Gastrocnemius medialis (tissue), 4 donors: Measurements from ENCODE around the gene CACNA2D2. TPM values are rescaled to one million over a fixed set of nuclear protein-coding genes. Genes with fewer than 3 reads are reported as not detected.

Experiments
- ATAC-seq, 2 donors: fragments of 150-250 bp; one replicate each; pipeline ENCODE4 v1.9.1; 2016
- DNase-seq, 2 donors: peaks; one replicate each; pipeline ENCODE4 v3.0.0-alpha.2; 2019
- H3K27ac ChIP-seq, 4 donors: fragments of 200-600 bp; sonication (generic); 1 replicate in 1 of 4; 2 replicates in 3 of 4; pipeline ENCODE4 v1.5.1; 2016 to 2018; ENCODE audit warnings: mild to moderate bottlenecking in 2 of 4, moderate library complexity in 1 of 4
- H3K27me3 ChIP-seq, 3 donors: fragments of 200-600 bp; sonication (generic) in 2 of 3; 1 replicate in 1 of 3; 2 replicates in 2 of 3; pipeline versions ENCODE4 v1.5.1 to v1.6.0; 2016 to 2019; ENCODE audit warnings: mild to moderate bottlenecking in 1 of 3, moderate library complexity in 1 of 3
- H3K36me3 ChIP-seq, 2 donors: fragments of 200-600 bp; sonication (generic) in 1 of 2; one replicate each; pipeline ENCODE4 v1.5.1; 2017 to 2018
- H3K4me1 ChIP-seq, 2 donors: fragments of 200-600 bp; sonication (generic) in 1 of 2; one replicate each; pipeline ENCODE4 v1.5.1; 2016 to 2017; ENCODE audit warnings: mild to moderate bottlenecking in 2 of 2
- H3K4me3 ChIP-seq, 4 donors: fragments of 200-600 bp; sonication (generic) in 3 of 4; 1 replicate in 1 of 4; 2 replicates in 3 of 4; pipeline ENCODE4 v1.5.1; 2016 to 2019; ENCODE audit warnings: mild to moderate bottlenecking in 2 of 4
- H3K9me3 ChIP-seq, 3 donors: fragments of 200-600 bp; sonication (generic) in 2 of 3; 1 replicate in 1 of 3; 2 replicates in 2 of 3; pipeline ENCODE4 v1.5.1; 2016 to 2019
- POLR2A ChIP-seq, 2 donors: fragments of 450-650 bp; IDR thresholded peaks; one replicate each; pipeline ENCODE4 v1.6.1; 2017; ENCODE audit warnings: antibody characterized with exemption in 2 of 2, mild to moderate bottlenecking in 2 of 2, moderate library complexity in 2 of 2
- in situ Hi-C, 4 donors: fragments of 200-750 bp; cut with MboI; loops; one replicate each; pipeline versions ENCODE4 v1.15.0 to v1.8.0; 2017; ENCODE audit warnings: low sequenced_read_pairs in 4 of 4
- intact Hi-C: fragments of 100-400 bp; cut with DNase I; formaldehyde crosslinking; loops from one replicate; pipeline ENCODE4 v1.15.1; 2023; ENCODE audit warnings: low total_unique reads
- total RNA-seq, 4 donors: library from RNA; depleted of rRNA; stranded (reverse); fragments of >200 nt; gene quantifications; one replicate each; pipeline versions ENCODE4 v1.1.0 to v1.2.3, GENCODE V29; 2016
- TF ChIP-seq, protein P1 (sequence below), 5 experiments: fragments of 450-650 bp in 3 of 5; fragments of 200-600 bp in 2 of 5; sonication (generic) in 2 of 5; IDR thresholded peaks in 4 of 5; conservative IDR thresholded peaks in 1 of 5; 1 replicate in 4 of 5; 2 replicates in 1 of 5; pipeline ENCODE4 v1.5.1; 2016 to 2019; ENCODE audit warnings: antibody characterized with exemption in 5 of 5, mild to moderate bottlenecking in 3 of 5, moderate library complexity in 3 of 5

CACNA2D2 gene
- total RNA-seq, 4 donors from 2014 or later = 0.27 to 0.68 (median 0.45) TPM

DNA sequence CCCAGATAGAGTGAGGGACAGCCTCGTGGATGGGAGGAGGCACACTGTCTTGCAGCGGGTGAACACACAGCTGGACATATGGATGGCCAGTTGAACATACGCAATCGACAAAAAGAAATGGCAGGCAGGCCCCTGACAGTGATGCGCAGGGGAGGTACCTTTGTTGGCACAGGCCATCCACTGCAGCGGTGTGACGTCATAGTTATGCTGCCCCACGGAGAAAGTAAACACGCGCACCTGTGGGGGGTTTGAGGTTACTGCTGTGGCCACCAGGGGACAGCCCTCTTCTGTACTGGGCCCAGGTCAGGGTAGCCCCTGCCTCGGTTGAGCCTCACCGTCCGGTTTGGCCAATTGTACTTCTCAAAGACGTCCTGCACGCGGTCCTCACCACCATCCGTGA lies 124.7 kb downstream of the CACNA2D2 start:
- TF ChIP-seq POLR2A (IDR thresholded peaks at IDR 0.05) = no peak
- TF ChIP-seq, protein P1, sequence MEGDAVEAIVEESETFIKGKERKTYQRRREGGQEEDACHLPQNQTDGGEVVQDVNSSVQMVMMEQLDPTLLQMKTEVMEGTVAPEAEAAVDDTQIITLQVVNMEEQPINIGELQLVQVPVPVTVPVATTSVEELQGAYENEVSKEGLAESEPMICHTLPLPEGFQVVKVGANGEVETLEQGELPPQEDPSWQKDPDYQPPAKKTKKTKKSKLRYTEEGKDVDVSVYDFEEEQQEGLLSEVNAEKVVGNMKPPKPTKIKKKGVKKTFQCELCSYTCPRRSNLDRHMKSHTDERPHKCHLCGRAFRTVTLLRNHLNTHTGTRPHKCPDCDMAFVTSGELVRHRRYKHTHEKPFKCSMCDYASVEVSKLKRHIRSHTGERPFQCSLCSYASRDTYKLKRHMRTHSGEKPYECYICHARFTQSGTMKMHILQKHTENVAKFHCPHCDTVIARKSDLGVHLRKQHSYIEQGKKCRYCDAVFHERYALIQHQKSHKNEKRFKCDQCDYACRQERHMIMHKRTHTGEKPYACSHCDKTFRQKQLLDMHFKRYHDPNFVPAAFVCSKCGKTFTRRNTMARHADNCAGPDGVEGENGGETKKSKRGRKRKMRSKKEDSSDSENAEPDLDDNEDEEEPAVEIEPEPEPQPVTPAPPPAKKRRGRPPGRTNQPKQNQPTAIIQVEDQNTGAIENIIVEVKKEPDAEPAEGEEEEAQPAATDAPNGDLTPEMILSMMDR (IDR thresholded peaks at IDR 0.05 in 4 of 5, conservative IDR thresholded peaks at IDR 0.05 in 1 of 5) = no peak
- no peak for DNase-seq

DNA sequence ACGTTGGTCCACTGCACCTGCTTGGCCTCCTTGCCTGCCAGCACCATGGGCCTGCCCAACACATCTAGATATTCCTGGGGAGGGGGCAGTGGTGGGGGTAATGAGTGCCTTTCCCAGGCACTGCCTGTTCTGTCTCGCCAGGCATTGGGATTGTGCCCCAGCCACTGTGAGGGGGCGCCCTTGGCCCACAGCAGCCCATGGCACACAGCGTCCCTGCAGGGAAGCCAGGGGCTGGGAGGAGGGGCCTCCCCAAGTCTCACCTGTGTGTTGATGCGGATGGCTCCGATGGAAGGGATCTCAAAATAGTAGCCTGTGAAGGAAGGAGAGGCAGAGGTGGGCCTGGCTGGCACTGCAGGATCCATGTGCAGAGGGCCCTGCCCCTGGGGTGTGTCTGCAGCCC lies 125.4 kb downstream of the CACNA2D2 start:
- DNase-seq = no peak
- no peak overlapping the region for H3K27ac ChIP-seq
- no peak overlapping the region for H3K4me3 ChIP-seq
- in situ Hi-C loops = no loop called here
- no peaks in the 10 kb centered on the region for H3K9me3 ChIP-seq
- ATAC-seq = no peak
- TF ChIP-seq, protein P1 (IDR thresholded peaks at IDR 0.05 in 4 of 5, conservative IDR thresholded peaks at IDR 0.05 in 1 of 5) = no peak
- TF ChIP-seq POLR2A (IDR thresholded peaks at IDR 0.05) = no peak
- H3K27me3 ChIP-seq = no peaks in the 10 kb centered on the region
- no peaks in the 10 kb centered on the region for H3K36me3 ChIP-seq
- intact Hi-C loops = no loop called here
- H3K4me1 ChIP-seq = no peaks in the 10 kb centered on the region

More for the DNA sequence above, 124.7 kb downstream of the CACNA2D2 start:
- H3K27me3 ChIP-seq = no peaks in the 10 kb centered on the region
- no peaks in the 10 kb centered on the region for H3K36me3 ChIP-seq
- in situ Hi-C loops = no loop called here
- no peaks in the 10 kb centered on the region for H3K9me3 ChIP-seq
- ATAC-seq = no peak
- H3K27ac ChIP-seq = no peak overlapping the region
- H3K4me3 ChIP-seq = no peak overlapping the region
- intact Hi-C loops = no loop called here
- no peaks in the 10 kb centered on the region for H3K4me1 ChIP-seq

DNA sequence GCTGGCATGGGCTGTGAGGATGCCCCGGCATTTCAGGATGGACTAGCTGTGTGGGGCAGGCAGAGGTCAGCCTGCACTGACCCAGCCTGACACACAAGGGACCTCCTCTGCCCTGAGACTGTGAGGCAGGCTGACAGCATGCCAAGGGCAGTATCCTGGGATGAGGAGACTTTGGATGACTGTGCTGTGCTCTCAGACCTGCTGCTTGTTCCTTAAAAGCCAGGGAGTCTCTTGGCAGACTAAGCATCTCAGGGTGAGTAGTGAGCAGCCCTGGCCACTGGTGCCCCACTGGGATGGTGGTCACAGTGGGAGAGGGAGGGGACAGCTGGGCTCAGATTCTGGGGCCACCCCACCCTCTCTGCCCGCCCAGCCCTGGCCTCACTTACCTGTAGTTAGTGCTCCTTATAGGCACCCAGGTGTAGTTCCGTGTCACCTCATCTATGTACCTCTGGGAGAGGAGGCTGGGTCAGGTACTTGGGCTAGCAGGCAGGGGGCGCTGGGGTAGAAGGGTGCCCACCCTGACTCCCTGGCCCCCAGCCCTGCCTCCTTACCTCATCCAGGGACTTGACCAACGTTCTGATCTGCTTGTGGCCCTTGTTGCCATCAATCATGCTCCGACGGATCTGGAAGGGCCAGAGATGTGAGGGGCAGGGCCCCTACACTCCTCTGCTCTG lies 128.0 kb downstream of the CACNA2D2 start:
- Histone ChIP-seq H3K4me1 (no peaks in the 10 kb centered on the region), H3K9me3 (no peaks in the 10 kb centered on the region), H3K27me3 (no peaks in the 10 kb centered on the region), H3K36me3 (no peaks in the 10 kb centered on the region), H3K27ac (no peak overlapping the region), H3K4me3 (no peak overlapping the region)
- intact Hi-C loops (no loop called here), in situ Hi-C loops (no loop called here)
- TF ChIP-seq, protein P1 (IDR thresholded peaks at IDR 0.05 in 4 of 5, conservative IDR thresholded peaks at IDR 0.05 in 1 of 5) = no peak
- ATAC-seq = no peak
- DNase-seq = no peak

DNA sequence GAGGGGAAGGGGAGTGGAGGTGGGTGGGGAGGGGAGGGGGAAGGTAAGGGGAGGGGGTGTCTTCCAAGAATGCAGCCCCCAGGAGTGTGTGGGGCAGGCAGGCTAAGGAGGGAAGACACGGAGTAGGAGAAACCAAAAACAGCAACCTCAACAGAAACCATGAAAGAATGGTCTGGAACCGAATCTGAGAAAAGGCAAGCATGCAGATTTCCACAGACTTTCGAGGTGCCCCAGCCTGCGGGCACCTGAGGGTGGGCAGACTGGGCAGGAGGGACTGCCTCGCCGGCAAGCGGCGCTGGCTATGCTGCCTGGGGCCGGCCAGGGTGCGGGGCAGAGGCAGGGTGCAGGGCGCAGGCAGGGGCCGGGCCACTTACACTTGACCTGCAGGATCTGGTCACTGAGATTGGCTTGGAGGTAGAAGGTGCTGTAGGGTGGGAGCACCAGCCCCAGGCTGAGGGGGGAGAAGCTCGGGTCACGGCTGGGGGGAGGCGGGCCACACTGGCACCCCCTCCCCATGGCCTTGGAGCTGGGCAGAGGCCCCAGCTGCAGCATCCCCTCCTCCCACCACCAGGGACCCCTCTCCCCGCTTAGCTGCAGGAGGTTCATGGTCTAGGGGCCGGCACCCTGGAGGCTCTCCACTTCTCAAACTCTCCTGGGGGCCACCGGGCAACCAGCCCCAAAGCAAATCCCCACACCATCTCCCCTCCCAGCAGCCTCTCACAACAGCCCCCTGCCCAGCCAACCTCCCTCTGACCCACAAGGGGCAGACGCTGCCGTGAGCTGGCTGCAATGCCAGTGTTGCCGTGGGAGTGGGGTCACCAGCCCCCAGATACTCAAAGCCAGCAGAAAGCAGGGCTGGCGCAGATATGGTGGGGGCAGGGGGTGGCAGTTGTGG lies 128.8 kb downstream of the CACNA2D2 start:
- H3K9me3 ChIP-seq = no peaks in the 10 kb centered on the region
- no peaks in the 10 kb centered on the region for H3K36me3 ChIP-seq
- no peaks in the 10 kb centered on the region for H3K4me1 ChIP-seq
- no peaks in the 10 kb centered on the region for H3K27me3 ChIP-seq
- TF ChIP-seq POLR2A (IDR thresholded peaks at IDR 0.05) = no peak
- TF ChIP-seq, protein P1 (IDR thresholded peaks at IDR 0.05 in 4 of 5, conservative IDR thresholded peaks at IDR 0.05 in 1 of 5) = no peak
- ATAC-seq (no peak), DNase-seq (no peak)
- in situ Hi-C loops = loop anchor here in 1 of 4 donors (25.0 kb wide), 1 partner anchor 163 kb away; no protein-coding TSS in a partner anchor
- intact Hi-C loops = no loop called here
- no peak overlapping the region for H3K4me3 ChIP-seq
- H3K27ac ChIP-seq = no peak overlapping the region
